ENCODE measurements around the gene TEK. TPM values are rescaled to one million over a fixed set of nuclear protein-coding genes. Genes with fewer than 3 reads are reported as not detected.

TEK gene
- total RNA-seq, 1 experiment from 2014 or later: not detected

DNA sequence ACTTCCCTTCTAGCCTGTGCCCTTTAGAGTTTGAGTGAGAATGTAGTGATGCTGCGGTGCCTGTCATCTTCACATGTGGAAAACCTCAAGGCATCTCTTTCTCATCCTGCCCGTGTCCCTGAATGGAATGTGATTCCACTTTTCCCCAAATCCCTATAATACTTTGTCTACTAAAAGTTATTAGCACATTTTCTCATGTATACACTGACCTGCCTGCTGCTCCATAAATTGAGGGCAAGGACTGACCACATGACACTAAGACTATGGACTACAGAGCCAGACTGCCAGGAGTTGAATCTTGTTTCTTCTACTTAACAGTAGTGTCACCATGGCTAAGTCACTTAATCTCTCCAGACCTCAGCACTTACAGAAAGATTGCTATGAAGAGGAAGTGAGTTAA, 93.0 kb downstream of the TEK start:
- Histone ChIP-seq H3K36me3 (ENCODE audit: insufficient read depth, low read length) (no peaks in the 10 kb centered on the region), H3K27me3 (ENCODE audit: low read length) (no peaks in the 10 kb centered on the region), H3K4me1 (ENCODE audit: low read length) (no peaks in the 10 kb centered on the region), H2AFZ (ENCODE audit: low read length) (no peak overlapping the region), H3K9me2 (replicated peaks; ENCODE audit: insufficient read depth, low read length) (no peaks in the 10 kb centered on the region), H3K4me3 (ENCODE audit: low read length) (no peak overlapping the region), H3K79me2 (ENCODE audit: low read length) (no peaks in the 10 kb centered on the region), H3K9me3 (ENCODE audit: low read length) (no peaks in the 10 kb centered on the region), H3K27ac (ENCODE audit: low read length) (no peak overlapping the region), H3K4me2 (ENCODE audit: low read depth, low read length, poor library complexity, severe bottlenecking) (no peak overlapping the region), H3K9ac (ENCODE audit: low read length) (no peak overlapping the region), H4K20me1 (ENCODE audit: insufficient read depth, low read depth, low read length) (no peaks in the 10 kb centered on the region)
- no peak for DNase-seq

DNA sequence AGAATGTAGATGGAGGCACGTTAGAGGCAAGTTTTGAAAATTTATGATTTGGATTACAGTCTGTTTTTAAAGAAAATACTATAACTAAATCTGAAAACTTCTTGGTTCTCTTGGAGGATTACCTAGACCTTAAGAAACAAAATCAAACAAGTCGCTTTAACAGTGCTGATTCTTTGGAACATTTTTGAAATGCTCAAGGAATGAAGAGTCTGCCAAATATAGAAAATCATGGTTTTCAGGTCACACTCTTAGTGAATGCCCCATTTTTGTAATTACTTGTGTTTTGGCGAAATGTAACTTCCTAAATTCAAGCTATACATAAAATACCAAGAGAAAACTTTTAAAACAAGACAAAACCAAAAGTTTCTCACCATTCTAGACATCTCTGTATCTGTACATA, 94.8 kb downstream of the TEK start:
- Histone ChIP-seq H3K27me3 (ENCODE audit: low read length) (no peaks in the 10 kb centered on the region), H3K9ac (ENCODE audit: low read length) (no peak overlapping the region), H3K27ac (ENCODE audit: low read length) (no peak overlapping the region), H3K9me2 (replicated peaks; ENCODE audit: insufficient read depth, low read length) (no peaks in the 10 kb centered on the region), H3K4me1 (ENCODE audit: low read length) (no peaks in the 10 kb centered on the region), H3K36me3 (ENCODE audit: insufficient read depth, low read length) (no peaks in the 10 kb centered on the region), H2AFZ (ENCODE audit: low read length) (no peak overlapping the region), H3K9me3 (ENCODE audit: low read length) (no peaks in the 10 kb centered on the region), H3K4me3 (ENCODE audit: low read length) (no peak overlapping the region), H4K20me1 (ENCODE audit: insufficient read depth, low read depth, low read length) (no peaks in the 10 kb centered on the region), H3K4me2 (ENCODE audit: low read depth, low read length, poor library complexity, severe bottlenecking) (no peak overlapping the region), H3K79me2 (ENCODE audit: low read length) (no peaks in the 10 kb centered on the region)
- no peak for DNase-seq

DNA sequence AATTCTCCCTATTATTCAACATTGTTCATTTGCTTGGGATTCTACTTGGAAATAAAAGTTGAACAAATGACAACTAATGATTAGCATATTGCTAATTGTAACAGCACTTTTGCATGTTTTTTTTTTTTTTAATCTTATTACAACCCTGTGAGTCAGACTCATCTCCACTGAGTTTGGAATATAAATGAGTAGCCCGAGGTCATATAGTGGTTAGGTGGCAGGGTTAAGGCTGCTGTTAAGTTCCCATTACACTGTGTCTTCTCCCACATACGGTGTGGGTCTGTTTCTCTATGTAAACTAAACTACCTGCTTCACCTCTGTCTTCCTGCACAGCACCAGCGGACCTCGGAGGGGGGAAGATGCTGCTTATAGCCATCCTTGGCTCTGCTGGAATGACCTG, 95.6 kb downstream of the TEK start:
- DNase-seq: no peak
- H4K20me1 ChIP-seq (ENCODE audit: insufficient read depth, low read depth, low read length): no peaks in the 10 kb centered on the region
- no peaks in the 10 kb centered on the region for H3K9me3 ChIP-seq (ENCODE audit: low read length)
- no peak overlapping the region for H3K27ac ChIP-seq (ENCODE audit: low read length)
- no peak overlapping the region for H3K4me2 ChIP-seq (ENCODE audit: low read depth, low read length, poor library complexity, severe bottlenecking)
- no peak overlapping the region for H3K9ac ChIP-seq (ENCODE audit: low read length)
- H3K9me2 ChIP-seq (replicated peaks; ENCODE audit: insufficient read depth, low read length): no peaks in the 10 kb centered on the region
- H3K36me3 ChIP-seq (ENCODE audit: insufficient read depth, low read length): no peaks in the 10 kb centered on the region
- no peaks in the 10 kb centered on the region for H3K4me1 ChIP-seq (ENCODE audit: low read length)
- H2AFZ ChIP-seq (ENCODE audit: low read length): no peak overlapping the region
- no peak overlapping the region for H3K4me3 ChIP-seq (ENCODE audit: low read length)
- H3K79me2 ChIP-seq (ENCODE audit: low read length): no peaks in the 10 kb centered on the region
- no peaks in the 10 kb centered on the region for H3K27me3 ChIP-seq (ENCODE audit: low read length)

DNA sequence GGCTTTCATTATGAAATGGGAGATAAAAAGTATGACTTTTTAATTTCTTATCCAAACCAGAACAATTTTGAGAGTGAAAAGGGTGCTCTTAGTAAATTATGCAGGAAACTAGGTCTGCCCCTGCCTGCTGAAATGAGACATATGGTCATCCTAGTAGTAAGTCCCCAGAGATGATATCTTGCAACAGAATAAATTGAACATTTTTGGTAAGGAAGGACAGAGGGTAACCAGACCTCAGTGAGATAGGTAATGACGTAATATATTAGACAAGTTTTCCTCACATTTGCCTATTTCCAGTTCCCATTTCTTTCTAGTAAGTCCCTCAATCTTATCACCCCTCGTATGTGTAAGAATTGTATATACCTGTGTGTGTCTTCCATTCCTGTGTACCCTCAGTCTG, 96.2 kb downstream of the TEK start:
- H3K27me3 ChIP-seq (ENCODE audit: low read length): no peaks in the 10 kb centered on the region
- H4K20me1 ChIP-seq (ENCODE audit: insufficient read depth, low read depth, low read length): no peaks in the 10 kb centered on the region
- no peak overlapping the region for H3K4me3 ChIP-seq (ENCODE audit: low read length)
- no peak overlapping the region for H3K9ac ChIP-seq (ENCODE audit: low read length)
- H2AFZ ChIP-seq (ENCODE audit: low read length): no peak overlapping the region
- no peaks in the 10 kb centered on the region for H3K9me3 ChIP-seq (ENCODE audit: low read length)
- H3K27ac ChIP-seq (ENCODE audit: low read length): no peak overlapping the region
- H3K36me3 ChIP-seq (ENCODE audit: insufficient read depth, low read length): no peaks in the 10 kb centered on the region
- no peaks in the 10 kb centered on the region for H3K4me1 ChIP-seq (ENCODE audit: low read length)
- no peaks in the 10 kb centered on the region for H3K9me2 ChIP-seq (replicated peaks; ENCODE audit: insufficient read depth, low read length)
- DNase-seq: no peak
- H3K79me2 ChIP-seq (ENCODE audit: low read length): no peaks in the 10 kb centered on the region
- no peak overlapping the region for H3K4me2 ChIP-seq (ENCODE audit: low read depth, low read length, poor library complexity, severe bottlenecking)

DNA sequence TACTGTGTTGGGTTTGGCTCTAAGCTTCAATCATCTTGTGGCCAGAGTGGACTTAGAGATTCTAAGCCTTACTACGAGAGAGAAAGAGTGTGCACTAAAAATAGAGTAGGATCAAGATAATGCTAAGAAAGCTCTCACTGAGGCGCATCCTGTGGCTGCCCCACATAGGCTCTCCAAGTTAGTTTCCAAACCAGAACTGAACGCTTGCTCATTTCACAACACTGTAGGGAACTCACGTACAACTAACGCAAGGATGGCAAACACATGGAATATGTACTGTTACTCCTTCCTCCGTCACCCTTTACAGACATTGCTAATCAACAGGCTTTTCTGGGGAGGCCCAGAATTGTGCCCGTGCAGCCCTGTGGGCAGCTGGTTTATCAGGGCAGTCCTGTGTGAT, 97.0 kb downstream of the TEK start:
- H3K27me3 ChIP-seq (ENCODE audit: low read length): no peaks in the 10 kb centered on the region
- H4K20me1 ChIP-seq (ENCODE audit: insufficient read depth, low read depth, low read length): no peaks in the 10 kb centered on the region
- no peaks in the 10 kb centered on the region for H3K9me3 ChIP-seq (ENCODE audit: low read length)
- H3K4me2 ChIP-seq (ENCODE audit: low read depth, low read length, poor library complexity, severe bottlenecking): no peak overlapping the region
- H3K9ac ChIP-seq (ENCODE audit: low read length): no peak overlapping the region
- H2AFZ ChIP-seq (ENCODE audit: low read length): no peak overlapping the region
- H3K79me2 ChIP-seq (ENCODE audit: low read length): no peaks in the 10 kb centered on the region
- no peak overlapping the region for H3K4me3 ChIP-seq (ENCODE audit: low read length)
- H3K4me1 ChIP-seq (ENCODE audit: low read length): no peaks in the 10 kb centered on the region
- H3K9me2 ChIP-seq (replicated peaks; ENCODE audit: insufficient read depth, low read length): no peaks in the 10 kb centered on the region
- H3K27ac ChIP-seq (ENCODE audit: low read length): no peak overlapping the region
- H3K36me3 ChIP-seq (ENCODE audit: insufficient read depth, low read length): no peaks in the 10 kb centered on the region
- no peak for DNase-seq

DNA sequence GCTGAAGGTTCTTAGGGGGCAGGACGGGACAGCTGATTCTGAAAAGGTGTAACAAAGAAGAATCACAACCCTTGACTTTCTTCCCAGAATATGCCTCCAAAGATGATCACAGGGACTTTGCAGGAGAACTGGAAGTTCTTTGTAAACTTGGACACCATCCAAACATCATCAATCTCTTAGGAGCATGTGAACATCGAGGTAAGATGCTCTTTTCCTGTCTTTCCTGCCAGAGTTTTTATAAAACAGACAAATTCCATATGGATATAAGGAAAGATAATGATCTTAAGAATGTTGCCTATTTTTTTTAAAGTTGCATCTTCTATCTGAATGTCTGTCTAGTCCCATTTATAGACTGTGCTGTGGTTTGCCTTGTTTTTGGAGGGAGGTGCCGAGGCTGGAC, 100.0 kb downstream of the TEK start:
- H3K4me3 ChIP-seq (ENCODE audit: low read length): no peak overlapping the region
- H3K27ac ChIP-seq (ENCODE audit: low read length): no peak overlapping the region
- H3K36me3 ChIP-seq (ENCODE audit: insufficient read depth, low read length): no peaks in the 10 kb centered on the region
- 0 out of 2 replicates have a peak, but pooled peaks cover 2% of the 10 kb centered on the region for H3K27me3 ChIP-seq (ENCODE audit: low read length)
- H3K9me3 ChIP-seq (ENCODE audit: low read length): no peaks in the 10 kb centered on the region
- H3K9me2 ChIP-seq (replicated peaks; ENCODE audit: insufficient read depth, low read length): no peaks in the 10 kb centered on the region
- H2AFZ ChIP-seq (ENCODE audit: low read length): no peak overlapping the region
- DNase-seq: no peak
- H3K9ac ChIP-seq (ENCODE audit: low read length): no peak overlapping the region
- no peaks in the 10 kb centered on the region for H4K20me1 ChIP-seq (ENCODE audit: insufficient read depth, low read depth, low read length)
- no peak overlapping the region for H3K4me2 ChIP-seq (ENCODE audit: low read depth, low read length, poor library complexity, severe bottlenecking)
- no peaks in the 10 kb centered on the region for H3K79me2 ChIP-seq (ENCODE audit: low read length)
- no peaks in the 10 kb centered on the region for H3K4me1 ChIP-seq (ENCODE audit: low read length)

DNA sequence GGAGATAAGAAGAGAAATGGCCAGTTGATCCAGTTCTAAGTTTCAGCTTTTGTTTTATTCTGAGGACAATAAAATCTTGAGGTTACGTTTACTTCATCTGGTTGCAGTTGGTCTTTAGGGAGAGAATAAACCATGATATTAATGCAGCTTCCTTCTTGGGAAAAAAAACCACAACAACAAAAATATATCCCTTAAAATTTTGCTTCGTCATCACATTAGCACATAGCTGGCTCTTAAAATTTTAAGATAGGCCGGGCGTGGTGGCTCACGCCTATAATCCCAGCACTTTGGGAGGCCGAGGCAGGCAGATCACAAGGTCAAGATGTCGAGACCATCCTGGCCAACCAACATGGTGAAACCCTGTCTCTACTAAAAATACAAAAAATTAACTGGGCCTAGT, 101.6 kb downstream of the TEK start:
- Histone ChIP-seq H3K9me3 (ENCODE audit: low read length) (no peaks in the 10 kb centered on the region), H3K4me3 (ENCODE audit: low read length) (no peak overlapping the region), H3K9me2 (replicated peaks; ENCODE audit: insufficient read depth, low read length) (no peaks in the 10 kb centered on the region), H3K27ac (ENCODE audit: low read length) (no peak overlapping the region), H2AFZ (ENCODE audit: low read length) (no peak overlapping the region), H3K36me3 (ENCODE audit: insufficient read depth, low read length) (no peaks in the 10 kb centered on the region), H3K4me1 (ENCODE audit: low read length) (no peaks in the 10 kb centered on the region), H4K20me1 (ENCODE audit: insufficient read depth, low read depth, low read length) (no peaks in the 10 kb centered on the region), H3K79me2 (ENCODE audit: low read length) (no peaks in the 10 kb centered on the region), H3K27me3 (ENCODE audit: low read length) (0 out of 2 replicates have a peak, but pooled peaks cover 2% of the 10 kb centered on the region), H3K9ac (ENCODE audit: low read length) (no peak overlapping the region), H3K4me2 (ENCODE audit: low read depth, low read length, poor library complexity, severe bottlenecking) (no peak overlapping the region)
- DNase-seq: no peak

DNA sequence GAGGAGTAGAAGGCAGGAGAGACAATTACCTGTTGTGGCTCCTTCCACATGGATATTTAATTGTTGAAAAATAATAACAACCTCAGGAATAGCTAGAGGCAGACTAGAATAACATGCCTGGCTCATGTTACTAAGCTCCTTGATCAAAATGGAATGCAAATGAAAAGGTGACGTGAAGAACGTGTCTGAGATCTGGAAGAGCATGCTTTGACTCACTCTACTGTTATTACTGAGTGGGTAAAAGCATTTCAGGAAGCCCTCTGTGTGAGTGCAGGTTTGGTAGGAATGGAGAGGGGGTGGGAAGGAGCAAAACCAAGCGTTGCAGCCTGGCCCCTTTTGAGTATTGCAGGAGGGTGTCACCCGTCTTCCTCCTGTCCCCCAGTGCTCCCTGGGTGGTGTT, 103.2 kb downstream of the TEK start:
- Histone ChIP-seq H3K9ac (ENCODE audit: low read length) (no peak overlapping the region), H3K36me3 (ENCODE audit: insufficient read depth, low read length) (no peaks in the 10 kb centered on the region), H3K4me1 (ENCODE audit: low read length) (no peaks in the 10 kb centered on the region), H3K9me3 (ENCODE audit: low read length) (no peaks in the 10 kb centered on the region), H3K4me3 (ENCODE audit: low read length) (no peak overlapping the region), H3K27ac (ENCODE audit: low read length) (no peak overlapping the region), H3K27me3 (ENCODE audit: low read length) (0 out of 2 replicates have a peak, but pooled peaks cover 2% of the 10 kb centered on the region), H3K4me2 (ENCODE audit: low read depth, low read length, poor library complexity, severe bottlenecking) (no peak overlapping the region), H3K9me2 (replicated peaks; ENCODE audit: insufficient read depth, low read length) (no peaks in the 10 kb centered on the region), H2AFZ (ENCODE audit: low read length) (no peak overlapping the region), H3K79me2 (ENCODE audit: low read length) (no peaks in the 10 kb centered on the region), H4K20me1 (ENCODE audit: insufficient read depth, low read depth, low read length) (no peaks in the 10 kb centered on the region)
- DNase-seq: no peak

DNA sequence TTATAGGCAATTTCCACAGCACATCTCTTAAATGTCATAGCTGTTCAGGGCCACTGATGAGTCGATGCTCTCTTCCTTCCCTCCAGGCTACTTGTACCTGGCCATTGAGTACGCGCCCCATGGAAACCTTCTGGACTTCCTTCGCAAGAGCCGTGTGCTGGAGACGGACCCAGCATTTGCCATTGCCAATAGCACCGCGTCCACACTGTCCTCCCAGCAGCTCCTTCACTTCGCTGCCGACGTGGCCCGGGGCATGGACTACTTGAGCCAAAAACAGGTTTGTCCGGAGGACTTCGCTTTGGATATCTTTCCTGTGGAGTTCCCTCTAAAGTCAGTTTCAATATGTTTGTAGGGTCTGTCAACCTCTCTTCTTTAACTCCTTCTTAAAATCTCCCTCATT, 103.6 kb downstream of the TEK start:
- Histone ChIP-seq H4K20me1 (ENCODE audit: insufficient read depth, low read depth, low read length) (no peaks in the 10 kb centered on the region), H3K4me1 (ENCODE audit: low read length) (no peaks in the 10 kb centered on the region), H3K27ac (ENCODE audit: low read length) (no peak overlapping the region), H3K9ac (ENCODE audit: low read length) (no peak overlapping the region), H3K9me3 (ENCODE audit: low read length) (no peaks in the 10 kb centered on the region), H3K9me2 (replicated peaks; ENCODE audit: insufficient read depth, low read length) (no peaks in the 10 kb centered on the region), H3K36me3 (ENCODE audit: insufficient read depth, low read length) (no peaks in the 10 kb centered on the region), H3K4me2 (ENCODE audit: low read depth, low read length, poor library complexity, severe bottlenecking) (no peak overlapping the region), H2AFZ (ENCODE audit: low read length) (no peak overlapping the region), H3K79me2 (ENCODE audit: low read length) (no peaks in the 10 kb centered on the region), H3K4me3 (ENCODE audit: low read length) (no peak overlapping the region), H3K27me3 (ENCODE audit: low read length) (0 out of 2 replicates have a peak, but pooled peaks cover 2% of the 10 kb centered on the region)
- no peak for DNase-seq

All from Karpas-422 (cell line).